ENCODE results near the gene PPP1R9A.

PPP1R9A gene

GRCh38 chr7:95126053-95126709 is 218.8 kb downstream of the PPP1R9A start:
- no peaks in the 10 kb centered on the region for H3K27me3 ChIP-seq (ENCODE audit: low read length)
- no peaks in the 10 kb centered on the region for H3K36me3 ChIP-seq (ENCODE audit: low read length)
- no peaks in the 10 kb centered on the region for H3K9me2 ChIP-seq (replicated peaks; ENCODE audit: insufficient read depth, low read length)
- H3K79me2 ChIP-seq (ENCODE audit: insufficient read depth, low read length), result no peaks in the 10 kb centered on the region
- H2AFZ ChIP-seq (ENCODE audit: low read depth, low read length, severe bottlenecking), result no peak overlapping the region
- no peak overlapping the region for H3K4me2 ChIP-seq (ENCODE audit: low read depth, low read length, poor library complexity, severe bottlenecking)
- H3F3A ChIP-seq (ENCODE audit: insufficient read depth), result no peaks in the 10 kb centered on the region
- H3K9ac ChIP-seq (ENCODE audit: low read length), result no peak overlapping the region
- H3K4me3 ChIP-seq (ENCODE audit: insufficient read depth, low read length, poor library complexity, severe bottlenecking), result no peak overlapping the region
- H4K20me1 ChIP-seq (ENCODE audit: low read depth, low read length), result no peaks in the 10 kb centered on the region; the same call in 1 of the 2 replicates
- H3K9me3 ChIP-seq (ENCODE audit: insufficient read depth, low read length), result no peaks in the 10 kb centered on the region
- no peak overlapping the region for H3K27ac ChIP-seq (ENCODE audit: low read depth, low read length)
- TF ChIP-seq CTCF (IDR thresholded peaks at IDR 0.05; ENCODE audit: insufficient read depth, low read length, poor library complexity, severe bottlenecking), result no peak
- no peak for TF ChIP-seq EZH2phosphoT487 (conservative IDR thresholded peaks at IDR 0.05; ENCODE audit: low read length)

GRCh38 chr7:95132500-95132899 is 225.1 kb downstream of the PPP1R9A start:
- TF ChIP-seq CTCF (IDR thresholded peaks at IDR 0.05; ENCODE audit: insufficient read depth, low read length, poor library complexity, severe bottlenecking), result no peak
- no peak for TF ChIP-seq EZH2phosphoT487 (conservative IDR thresholded peaks at IDR 0.05; ENCODE audit: low read length)
- H3F3A ChIP-seq (ENCODE audit: insufficient read depth), result no peaks in the 10 kb centered on the region

GRCh38 chr7:95139922-95140321 is 232.5 kb downstream of the PPP1R9A start:
- H3K27me3 ChIP-seq (ENCODE audit: low read length), result no peaks in the 10 kb centered on the region
- H3K4me2 ChIP-seq (ENCODE audit: low read depth, low read length, poor library complexity, severe bottlenecking), result no peak overlapping the region
- no peaks in the 10 kb centered on the region for H3F3A ChIP-seq (ENCODE audit: insufficient read depth)
- H3K9me2 ChIP-seq (replicated peaks; ENCODE audit: insufficient read depth, low read length), result no peaks in the 10 kb centered on the region
- no peak overlapping the region for H2AFZ ChIP-seq (ENCODE audit: low read depth, low read length, severe bottlenecking)
- H3K9me3 ChIP-seq (ENCODE audit: insufficient read depth, low read length), result no peaks in the 10 kb centered on the region
- H3K79me2 ChIP-seq (ENCODE audit: insufficient read depth, low read length), result no peaks in the 10 kb centered on the region
- TF ChIP-seq EZH2phosphoT487 (conservative IDR thresholded peaks at IDR 0.05; ENCODE audit: low read length) (no peak), CTCF (IDR thresholded peaks at IDR 0.05; ENCODE audit: insufficient read depth, low read length, poor library complexity, severe bottlenecking) (no peak)
- no peak overlapping the region for H3K9ac ChIP-seq (ENCODE audit: low read length)
- no peaks in the 10 kb centered on the region for H4K20me1 ChIP-seq (ENCODE audit: low read depth, low read length)
- no peak overlapping the region for H3K27ac ChIP-seq (ENCODE audit: low read depth, low read length)
- no peak overlapping the region for H3K4me3 ChIP-seq (ENCODE audit: insufficient read depth, low read length, poor library complexity, severe bottlenecking)
- H3K36me3 ChIP-seq (ENCODE audit: low read length), result no peaks in the 10 kb centered on the region

More at GRCh38 chr7:95132500-95132899, 225.1 kb downstream of the PPP1R9A start:
- H3K4me2 ChIP-seq (ENCODE audit: low read depth, low read length, poor library complexity, severe bottlenecking), result no peak overlapping the region
- no peaks in the 10 kb centered on the region for H4K20me1 ChIP-seq (ENCODE audit: low read depth, low read length)
- H3K4me3 ChIP-seq (ENCODE audit: insufficient read depth, low read length, poor library complexity, severe bottlenecking), result no peak overlapping the region
- no peak overlapping the region for H3K27ac ChIP-seq (ENCODE audit: low read depth, low read length)
- no peak overlapping the region for H3K9ac ChIP-seq (ENCODE audit: low read length)
- H2AFZ ChIP-seq (ENCODE audit: low read depth, low read length, severe bottlenecking), result no peak overlapping the region
- no peaks in the 10 kb centered on the region for H3K27me3 ChIP-seq (ENCODE audit: low read length)
- no peaks in the 10 kb centered on the region for H3K79me2 ChIP-seq (ENCODE audit: insufficient read depth, low read length)
- H3K36me3 ChIP-seq (ENCODE audit: low read length), result no peaks in the 10 kb centered on the region
- H3K9me2 ChIP-seq (replicated peaks; ENCODE audit: insufficient read depth, low read length), result no peaks in the 10 kb centered on the region
- H3K9me3 ChIP-seq (ENCODE audit: insufficient read depth, low read length), result no peaks in the 10 kb centered on the region

Measured in SU-DHL-6 (cell line).